ENCODE measurements around the gene MXRA8. TPM values are rescaled to one million over a fixed set of nuclear protein-coding genes. Genes with fewer than 3 reads are reported as not detected.

The MXRA8 gene
- total and polyA plus RNA-seq, 9 of the 15 experiments (the other 6 are each of a cell fraction or from before 2014, with no cell fraction given): 0.66 to 11.3 (median 6.3) TPM

DNA sequence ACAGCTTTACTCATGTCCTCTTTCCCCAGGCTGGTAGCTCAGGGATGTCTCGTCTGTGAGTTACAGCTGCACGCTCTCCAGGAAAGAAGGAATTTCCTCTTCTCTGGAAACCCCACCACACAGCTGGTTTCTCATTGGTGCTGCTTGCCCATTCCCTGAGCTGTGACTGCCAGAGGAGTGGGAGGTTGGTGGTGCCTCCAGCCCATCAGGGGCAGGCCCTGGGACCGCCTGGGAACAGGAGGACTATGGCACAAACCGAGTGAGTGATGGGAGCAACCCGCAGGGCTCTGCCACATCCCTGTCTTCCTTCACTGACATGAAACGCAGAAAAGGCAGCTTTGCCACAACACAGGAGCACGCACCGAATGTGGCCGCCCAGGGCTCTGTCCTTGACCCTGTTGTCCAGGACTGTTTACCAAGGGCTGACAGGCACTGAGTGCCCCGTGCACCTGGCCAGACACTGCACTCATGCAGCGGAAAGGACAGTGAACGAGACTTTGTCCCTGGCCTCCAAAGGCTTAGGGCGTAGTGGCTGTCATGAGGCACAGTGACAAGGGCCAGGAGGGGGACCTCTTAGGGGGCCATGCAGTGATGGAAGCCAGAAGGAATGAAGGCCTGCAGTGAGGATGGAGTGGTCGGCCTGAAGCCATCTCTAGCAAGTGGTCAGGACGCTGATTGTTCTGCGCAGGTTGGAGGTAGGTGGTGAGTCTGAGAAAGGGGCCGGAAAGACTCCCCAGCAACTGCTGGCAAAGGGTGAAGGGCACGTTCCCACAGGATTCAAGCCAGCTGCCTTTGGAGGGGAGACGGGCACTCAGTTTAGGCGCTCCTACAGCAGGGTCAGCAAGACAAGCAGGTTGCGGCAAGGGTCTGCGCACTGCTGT lies 42.5 kb upstream of the MXRA8 start:
- FAIRE-seq (no peak), DNase-seq (ENCODE audit: extremely low read depth in 1 of 4, low spot score in 3 of 4) (no peak), ATAC-seq (no peak)
- H3K36me3 ChIP-seq (ENCODE audit: control insufficient read depth, insufficient read depth, low read length): peaks cover 77% of the 10 kb centered on the region
- in situ Hi-C loops (cut with MboI): no loop called here
- no peaks in the 10 kb centered on the region for H3K27me3 ChIP-seq (ENCODE audit: control insufficient read depth in 2 of 2, insufficient read depth in 2 of 2, low read length in 2 of 2)
- peak overlapping the region; percentile 97 for H3K4me2 ChIP-seq (ENCODE audit: insufficient read depth, low read length)
- H3K79me2 ChIP-seq (ENCODE audit: control insufficient read depth, insufficient read depth, low read length): peaks cover 77% of the 10 kb centered on the region
- H3K9ac ChIP-seq (ENCODE audit: insufficient read depth in 1 of 2, low read depth in 2 of 2, low read length in 2 of 2): peak overlapping the region; percentile 96 to 99
- 87% methylated on average over 21 of the region's 22 CpGs for WGBS (ENCODE audit: insufficient coverage, low coverage, missing lambda C conversion rate)
- POLR2A ChIA-PET: interaction anchor here (0.6 to 4.5 kb wide), 8 partner anchors 9 to 156 kb away, joined by 3 to 41 read pairs (median 4); partner anchors contain the start of gene AURKAIP1
- peak overlapping the region; percentile 100 for H3K4me3 ChIP-seq
- H4K20me1 ChIP-seq (replicated peaks; ENCODE audit: control insufficient read depth, insufficient read depth, low read length): peaks cover 14% of the 10 kb centered on the region
- CTCF ChIA-PET (ENCODE audit: low intra/inter-chr PET ratio): no interaction called here
- BruUV-seq (replicated peaks): no TSS peak
- intact Hi-C loops (cut with micrococcal nuclease): no loop called here
- H3K27ac ChIP-seq (ENCODE audit: extremely low read depth, low read depth, low read length): peak overlapping the region; percentile 98
- no peak overlapping the region for H2AFZ ChIP-seq (ENCODE audit: low read depth, low read length)
- H3K4me1 ChIP-seq (replicated peaks in 1 of 2; ENCODE audit: control insufficient read depth in 2 of 2, insufficient read depth in 2 of 2, low read length in 2 of 2): peaks cover 25 to 55% of the 10 kb centered on the region in 2 experiments
- no peaks in the 10 kb centered on the region for H3K9me3 ChIP-seq (replicated peaks; ENCODE audit: control insufficient read depth, insufficient read depth, low read depth, low read length)
- peaks cover 8% of the 10 kb centered on the region for H3K9me1 ChIP-seq (ENCODE audit: control insufficient read depth, insufficient read depth, low read length)
- TF ChIP-seq EZH2 (IDR thresholded peaks at IDR 0.05; ENCODE audit: borderline replicate concordance, low read depth, low read length) (no peak), SNRNP70 (optimal IDR thresholded peaks at IDR 0.05; ENCODE audit: low read depth, low read length) (peak; percentile 30), PTBP1 (IDR thresholded peaks at IDR 0.05; ENCODE audit: low read depth, low read length) (peak; percentile 46; the same call in 1 of the 2 replicates), RBFOX2 (IDR thresholded peaks at IDR 0.05; ENCODE audit: low read depth, low read length) (peak; percentile 71), FOXJ2 (tag; IDR thresholded peaks at IDR 0.05) (no peak), POLR2AphosphoS5 (IDR thresholded peaks at IDR 0.05; ENCODE audit: control insufficient read depth, insufficient read depth, low read depth, low read length) (peak; percentile 15; the same call in 1 of the 2 replicates), SUPT5H (IDR thresholded peaks at IDR 0.05) (peak; percentile 37), CEBPG (CRISPR knock-in tag; IDR thresholded peaks at IDR 0.05) (peak; percentile 0; the same call in 1 of the 2 replicates), CEBPG (tag; conservative IDR thresholded peaks at IDR 0.05 in 1 of 2, IDR thresholded peaks at IDR 0.05 in 1 of 2) (no peak), POLR2A (conservative IDR thresholded peaks at IDR 0.05) (peak; percentile 68), POLR2G (IDR thresholded peaks at IDR 0.05; ENCODE audit: low read depth, low read length) (peak; percentile 69), HMGN3 (IDR thresholded peaks at IDR 0.05; ENCODE audit: borderline replicate concordance, extremely low read depth, insufficient read length, low read depth, low read length) (peak; percentile 21), ZNF830 (CRISPR knock-in tag; IDR thresholded peaks at IDR 0.05) (no peak), ZNF263 (CRISPR knock-in tag; IDR thresholded peaks at IDR 0.05; ENCODE audit: borderline replicate concordance) (peak; percentile 23; the same call in 1 of the 2 replicates), ELF2 (CRISPR knock-in tag; IDR thresholded peaks at IDR 0.05) (no peak), PML (IDR thresholded peaks at IDR 0.05; ENCODE audit: low read length) (0 out of 2 replicates have a peak, but pooled peaks have one; percentile 27)
- TF ChIP-seq, protein P1, sequence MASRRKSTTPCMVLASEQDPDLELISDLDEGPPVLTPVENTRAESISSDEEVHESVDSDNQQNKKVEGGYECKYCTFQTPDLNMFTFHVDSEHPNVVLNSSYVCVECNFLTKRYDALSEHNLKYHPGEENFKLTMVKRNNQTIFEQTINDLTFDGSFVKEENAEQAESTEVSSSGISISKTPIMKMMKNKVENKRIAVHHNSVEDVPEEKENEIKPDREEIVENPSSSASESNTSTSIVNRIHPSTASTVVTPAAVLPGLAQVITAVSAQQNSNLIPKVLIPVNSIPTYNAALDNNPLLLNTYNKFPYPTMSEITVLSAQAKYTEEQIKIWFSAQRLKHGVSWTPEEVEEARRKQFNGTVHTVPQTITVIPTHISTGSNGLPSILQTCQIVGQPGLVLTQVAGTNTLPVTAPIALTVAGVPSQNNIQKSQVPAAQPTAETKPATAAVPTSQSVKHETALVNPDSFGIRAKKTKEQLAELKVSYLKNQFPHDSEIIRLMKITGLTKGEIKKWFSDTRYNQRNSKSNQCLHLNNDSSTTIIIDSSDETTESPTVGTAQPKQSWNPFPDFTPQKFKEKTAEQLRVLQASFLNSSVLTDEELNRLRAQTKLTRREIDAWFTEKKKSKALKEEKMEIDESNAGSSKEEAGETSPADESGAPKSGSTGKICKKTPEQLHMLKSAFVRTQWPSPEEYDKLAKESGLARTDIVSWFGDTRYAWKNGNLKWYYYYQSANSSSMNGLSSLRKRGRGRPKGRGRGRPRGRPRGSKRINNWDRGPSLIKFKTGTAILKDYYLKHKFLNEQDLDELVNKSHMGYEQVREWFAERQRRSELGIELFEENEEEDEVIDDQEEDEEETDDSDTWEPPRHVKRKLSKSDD (conservative IDR thresholded peaks at IDR 0.05; ENCODE audit: low read length): no peak
- TF ChIP-seq, protein P2, sequence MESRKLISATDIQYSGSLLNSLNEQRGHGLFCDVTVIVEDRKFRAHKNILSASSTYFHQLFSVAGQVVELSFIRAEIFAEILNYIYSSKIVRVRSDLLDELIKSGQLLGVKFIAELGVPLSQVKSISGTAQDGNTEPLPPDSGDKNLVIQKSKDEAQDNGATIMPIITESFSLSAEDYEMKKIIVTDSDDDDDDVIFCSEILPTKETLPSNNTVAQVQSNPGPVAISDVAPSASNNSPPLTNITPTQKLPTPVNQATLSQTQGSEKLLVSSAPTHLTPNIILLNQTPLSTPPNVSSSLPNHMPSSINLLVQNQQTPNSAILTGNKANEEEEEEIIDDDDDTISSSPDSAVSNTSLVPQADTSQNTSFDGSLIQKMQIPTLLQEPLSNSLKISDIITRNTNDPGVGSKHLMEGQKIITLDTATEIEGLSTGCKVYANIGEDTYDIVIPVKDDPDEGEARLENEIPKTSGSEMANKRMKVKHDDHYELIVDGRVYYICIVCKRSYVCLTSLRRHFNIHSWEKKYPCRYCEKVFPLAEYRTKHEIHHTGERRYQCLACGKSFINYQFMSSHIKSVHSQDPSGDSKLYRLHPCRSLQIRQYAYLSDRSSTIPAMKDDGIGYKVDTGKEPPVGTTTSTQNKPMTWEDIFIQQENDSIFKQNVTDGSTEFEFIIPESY (CRISPR knock-in tag; IDR thresholded peaks at IDR 0.05): 0 out of 2 replicates have a peak, but pooled peaks have one; percentile 16
